Inflammatory macrophage treated with lipopolysaccharide for 4 hours (primary cell): ENCODE results near the gene GINS3.
"Not testable (repeated sequence)": the region's sequence is repeated elsewhere in the genome, so short reads cannot be mapped to it uniquely, and the experiment has no call there.

Source experiments
- DNase-seq: peaks from one replicate; pipeline ENCODE4 v3.0.0-alpha.2; 2020

The GINS3 gene

DNA sequence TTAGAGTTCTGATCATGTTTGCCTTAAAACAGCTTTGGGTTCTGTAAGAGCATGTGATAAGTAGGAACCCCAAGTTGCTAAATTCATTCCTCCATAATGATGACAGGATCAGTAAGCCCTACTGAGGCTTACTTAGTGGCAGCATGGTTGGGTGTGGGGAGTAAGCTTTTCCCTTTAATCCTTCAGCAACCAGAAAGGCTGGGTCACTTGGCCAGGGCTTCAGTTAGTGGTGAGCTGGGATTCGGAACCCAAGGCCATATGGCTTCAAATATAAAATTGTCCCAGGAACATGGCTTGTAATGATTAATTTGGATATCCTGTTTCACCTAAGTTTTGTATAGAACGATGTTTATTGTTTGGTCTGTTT, 850 bp downstream of the GINS3 start:
- DNase-seq, result peak; percentile 0

DNA sequence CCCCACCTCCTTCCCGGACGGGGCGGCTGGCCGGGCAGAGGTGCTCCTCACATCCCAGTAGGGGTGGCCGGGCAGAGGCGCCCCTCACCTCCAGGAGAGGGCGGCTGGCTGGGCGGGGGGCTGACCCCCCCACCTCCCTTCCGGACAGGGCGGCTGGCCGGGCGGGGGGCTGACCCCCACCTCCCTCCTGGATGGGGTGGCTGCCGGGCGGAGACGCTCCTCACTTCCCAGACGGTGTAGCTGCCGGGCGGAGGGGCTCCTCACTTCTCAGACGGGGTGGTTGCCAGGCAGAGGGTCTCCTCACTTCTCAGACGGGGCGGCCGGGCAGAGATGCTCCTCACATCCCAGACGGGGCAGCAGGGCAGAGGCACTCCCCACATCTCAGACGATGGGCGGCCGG, 4.6 kb downstream of the GINS3 start:
- DNase-seq, result not testable (repeated sequence)

DNA sequence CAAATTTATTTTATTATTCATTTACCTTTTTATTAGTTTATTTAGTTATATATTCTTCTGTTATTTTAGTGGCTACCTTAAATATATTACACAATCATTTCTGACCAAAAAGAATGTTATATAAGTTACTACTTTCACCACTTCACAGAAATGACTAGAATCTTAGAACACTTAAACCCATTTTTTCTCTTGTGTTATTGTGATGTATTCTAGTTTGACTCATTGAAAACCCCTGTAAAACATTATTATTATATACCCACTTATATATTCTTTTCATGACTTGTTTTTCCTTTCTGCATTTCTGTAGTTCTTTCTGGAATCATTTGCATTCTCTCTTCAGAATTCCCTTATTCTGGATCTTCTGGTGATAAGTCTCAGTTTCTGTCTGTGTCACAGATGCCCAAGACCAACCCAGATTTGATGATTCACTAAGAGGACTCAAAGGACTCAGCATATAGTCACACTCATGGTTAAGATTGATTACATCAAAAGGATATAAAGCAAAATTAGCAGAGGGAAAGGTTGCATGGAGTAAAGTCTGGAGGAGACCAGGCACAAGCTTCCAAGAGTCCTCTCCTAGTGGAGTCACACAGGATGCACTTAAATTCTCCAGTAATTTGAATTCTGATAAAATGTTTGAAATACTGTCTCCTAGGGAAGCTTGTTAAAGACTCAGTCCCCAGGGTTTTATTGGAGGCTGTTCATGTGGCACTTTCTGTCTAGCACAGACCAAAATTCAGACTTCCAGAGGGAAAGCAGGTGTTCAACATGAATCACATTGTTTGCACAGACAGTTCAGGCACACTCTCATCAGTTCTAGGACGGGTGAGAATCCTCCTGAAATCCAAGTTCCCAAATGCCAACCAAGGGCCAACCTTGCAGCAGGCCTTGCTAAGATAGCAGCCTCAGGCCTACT, 7.7 kb downstream of the GINS3 start:
- no peak for DNase-seq

DNA sequence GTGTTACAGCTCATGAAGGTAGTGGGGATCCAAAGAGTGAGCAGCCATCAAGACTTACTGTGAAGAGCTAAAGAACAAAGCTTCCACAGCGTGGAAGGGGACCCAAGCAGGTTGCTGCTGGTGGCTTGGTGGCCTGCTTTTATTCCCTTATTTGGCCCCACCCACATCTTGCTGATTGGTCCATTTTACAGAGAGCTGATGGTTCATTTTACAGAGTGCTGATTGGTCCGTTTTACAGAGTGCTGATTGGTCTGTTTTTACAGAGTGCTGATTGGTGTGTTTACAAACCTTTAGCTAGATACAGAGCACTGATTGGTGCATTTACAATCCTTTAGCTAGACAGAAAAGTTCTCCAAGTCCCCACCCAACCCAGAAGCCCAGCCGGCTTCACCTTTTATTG, 9.0 kb downstream of the GINS3 start:
- not testable (repeated sequence) for DNase-seq

DNA sequence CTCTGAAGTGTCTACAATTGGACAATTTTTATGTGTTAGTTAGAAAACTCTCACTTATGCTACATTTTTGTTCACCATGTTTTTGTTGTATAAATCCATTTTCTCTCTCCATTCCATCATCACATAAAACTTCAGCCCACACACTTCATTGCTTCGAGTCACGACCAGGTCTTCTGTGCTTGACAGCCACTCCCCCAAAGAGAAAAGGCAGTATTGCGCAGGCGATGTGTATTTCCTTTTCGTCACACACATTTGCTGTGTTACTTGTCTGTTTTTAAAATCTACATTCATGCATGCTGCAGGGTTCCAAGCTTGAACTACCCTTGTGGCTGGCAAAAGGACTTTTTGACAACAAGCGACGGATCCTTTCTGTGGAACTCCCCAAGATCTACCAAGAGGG, 10.5 kb downstream of the GINS3 start:
- no peak for DNase-seq

DNA sequence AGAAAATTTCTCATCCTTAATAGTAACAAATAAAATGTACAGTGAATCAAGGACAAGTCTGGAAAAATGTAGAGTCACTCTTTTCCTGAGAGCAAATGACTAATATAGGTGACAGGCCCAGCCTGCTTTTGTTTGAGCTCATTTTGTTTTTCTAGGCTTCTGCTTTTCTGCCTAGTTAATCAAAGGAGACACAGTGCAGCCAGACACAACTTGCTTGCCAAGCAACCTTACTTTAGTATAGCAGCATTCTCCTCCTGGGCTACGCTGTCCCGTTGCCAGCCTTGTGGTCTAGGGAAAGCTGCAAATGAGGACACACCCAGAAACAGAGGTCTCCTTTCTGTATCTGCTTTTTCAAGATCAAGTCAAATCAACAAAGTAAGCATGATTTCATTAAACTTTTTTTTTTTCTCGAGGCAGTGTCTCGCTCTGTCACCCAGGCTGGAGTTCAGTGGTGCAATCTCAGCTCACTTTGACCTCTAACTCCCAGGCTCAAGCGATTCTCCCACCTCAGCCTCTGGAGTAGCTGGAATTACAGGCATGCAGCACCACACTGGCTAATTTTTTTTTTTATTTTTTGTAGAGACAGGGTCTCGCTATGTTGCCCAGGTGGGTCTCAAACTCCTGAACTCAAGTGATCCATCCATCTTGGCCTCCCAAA, 17.2 kb downstream of the GINS3 start:
- no peak for DNase-seq

DNA sequence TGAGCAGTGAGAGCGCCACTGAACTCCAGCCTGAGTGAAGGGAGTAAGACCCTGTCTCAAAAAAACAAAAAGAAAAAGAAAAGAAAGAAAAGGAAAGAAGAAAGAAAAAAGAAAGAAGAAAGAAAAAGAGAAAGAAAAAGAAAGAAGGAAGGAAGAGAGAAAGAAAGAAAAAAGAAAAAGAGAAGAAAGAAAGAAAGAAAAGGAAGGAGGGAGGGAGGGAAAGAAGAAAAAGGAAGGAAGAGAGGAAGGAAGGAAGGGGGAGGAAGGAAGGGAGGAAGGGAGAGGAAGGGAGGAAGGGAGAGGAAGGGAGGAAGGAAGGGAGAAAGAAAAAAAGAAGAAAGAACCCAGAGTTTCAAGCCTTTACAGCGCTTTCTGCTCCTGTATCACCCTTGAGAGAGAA, 19.1 kb downstream of the GINS3 start:
- DNase-seq, result no peak

DNA sequence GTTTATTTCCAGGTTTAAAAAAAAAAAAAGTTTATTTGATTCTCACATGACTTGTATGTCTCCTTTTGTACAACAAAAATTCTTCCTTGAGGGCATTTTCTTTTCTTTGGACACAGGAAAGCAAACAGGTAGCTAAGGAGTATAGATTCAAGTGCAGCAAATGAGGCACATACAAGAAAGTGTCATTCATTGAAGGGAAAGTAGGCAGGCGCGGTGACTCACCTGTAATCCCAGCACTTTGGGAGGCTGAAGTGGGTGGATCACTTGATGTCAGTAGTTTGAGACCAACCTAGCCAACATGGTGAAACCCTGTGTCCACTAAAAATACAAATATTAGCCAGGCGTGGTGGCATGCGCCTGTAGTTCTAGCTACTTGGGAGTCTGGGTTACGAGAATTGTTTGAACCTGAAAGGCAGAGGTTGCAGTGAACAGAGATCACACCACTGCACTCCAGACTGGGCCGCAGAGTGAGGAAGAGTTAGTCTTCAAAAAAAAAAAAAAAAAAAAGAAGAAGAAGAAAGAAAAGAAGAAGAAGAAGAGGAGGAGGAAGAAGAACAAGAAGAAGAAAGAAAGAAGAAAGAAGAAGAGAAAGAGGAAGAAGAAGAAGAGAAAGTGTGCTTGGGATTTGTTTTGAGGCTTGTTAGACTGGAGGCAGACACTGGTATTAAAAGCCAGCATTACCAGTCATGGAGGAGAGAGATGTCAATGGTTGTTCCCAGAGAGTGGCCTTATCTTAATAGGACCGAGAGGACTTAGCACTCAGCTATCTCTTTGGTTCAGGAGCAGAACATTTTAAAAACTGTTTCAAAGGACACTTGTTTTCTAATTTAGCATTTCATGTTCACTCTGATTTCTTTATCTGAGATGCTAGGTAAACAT, 19.7 kb downstream of the GINS3 start:
- no peak for DNase-seq

DNA sequence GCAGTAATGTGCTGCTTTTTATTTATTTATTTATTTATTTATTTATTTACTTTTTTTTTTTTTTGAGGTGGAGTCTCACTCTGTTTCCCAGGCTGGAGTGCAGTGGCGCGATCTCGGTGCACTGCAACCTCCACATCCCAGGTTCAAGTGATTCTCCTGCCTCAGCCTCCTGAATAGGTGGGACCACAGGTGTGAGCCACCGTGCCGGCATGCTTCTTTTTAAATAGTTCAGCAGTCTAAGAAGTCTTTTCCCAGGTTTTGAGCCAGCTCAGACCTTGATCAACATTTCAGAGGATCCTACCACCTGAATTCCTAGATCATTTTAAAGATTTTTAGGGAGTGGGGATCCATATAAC, 20.3 kb downstream of the GINS3 start:
- DNase-seq, result not testable (repeated sequence)

DNA sequence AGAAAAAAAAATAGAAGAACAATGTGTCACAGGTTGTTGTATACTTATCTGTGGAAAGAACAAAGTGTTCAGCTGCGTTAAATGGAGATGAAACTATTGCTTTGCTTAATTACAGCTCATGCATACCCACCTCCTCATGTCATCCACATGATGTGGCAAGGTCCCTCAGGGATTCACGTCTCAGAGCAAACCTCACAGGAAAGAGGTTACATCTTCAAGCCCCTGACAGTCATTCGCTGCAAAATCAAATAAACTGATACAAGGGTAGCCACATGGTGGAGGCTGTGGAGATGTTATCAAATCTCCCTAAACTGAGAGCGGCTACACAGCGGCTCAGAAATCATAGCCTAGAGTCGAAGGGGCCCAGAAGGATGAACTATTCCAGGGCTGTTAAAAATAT, 21.1 kb downstream of the GINS3 start:
- no peak for DNase-seq

DNA sequence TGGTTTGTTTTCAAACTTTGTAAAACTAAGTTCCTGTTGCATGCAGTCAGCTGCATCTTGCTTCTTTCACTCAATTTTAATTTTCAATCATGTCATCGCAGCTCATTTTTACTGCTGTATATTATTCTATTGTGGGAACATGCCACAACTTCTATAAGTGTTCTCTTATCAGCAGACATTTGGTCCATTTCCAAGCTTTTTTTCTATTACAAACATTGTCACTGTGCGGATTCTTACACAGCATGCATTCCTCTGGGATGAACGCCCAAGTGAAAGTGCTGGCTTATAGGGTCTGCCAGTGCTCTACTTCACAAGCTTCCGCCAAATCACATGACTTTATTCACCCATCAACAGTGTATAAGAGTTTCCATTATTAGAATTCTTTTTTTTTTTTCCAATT, 22.7 kb downstream of the GINS3 start:
- no peak for DNase-seq

DNA sequence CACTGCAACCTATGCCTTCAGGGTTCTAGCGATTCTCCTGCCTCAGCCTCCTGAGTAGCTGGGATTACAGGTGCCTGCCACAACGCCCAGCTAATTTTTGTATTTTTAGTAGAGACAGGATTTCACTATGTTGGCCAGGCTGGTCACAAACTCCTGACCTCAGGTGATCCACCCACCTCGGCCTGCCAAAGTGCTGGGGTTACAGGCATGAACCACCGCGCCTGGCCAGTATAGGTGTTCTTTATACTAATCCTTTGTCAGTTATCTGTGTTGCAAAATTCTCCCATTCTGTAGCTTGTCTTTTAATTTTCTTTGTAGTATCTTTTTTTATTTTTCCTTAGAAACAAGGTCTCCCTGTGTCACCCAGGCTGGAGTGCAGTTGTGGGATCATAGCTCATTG, 23.7 kb downstream of the GINS3 start:
- DNase-seq, result not testable (repeated sequence)

DNA sequence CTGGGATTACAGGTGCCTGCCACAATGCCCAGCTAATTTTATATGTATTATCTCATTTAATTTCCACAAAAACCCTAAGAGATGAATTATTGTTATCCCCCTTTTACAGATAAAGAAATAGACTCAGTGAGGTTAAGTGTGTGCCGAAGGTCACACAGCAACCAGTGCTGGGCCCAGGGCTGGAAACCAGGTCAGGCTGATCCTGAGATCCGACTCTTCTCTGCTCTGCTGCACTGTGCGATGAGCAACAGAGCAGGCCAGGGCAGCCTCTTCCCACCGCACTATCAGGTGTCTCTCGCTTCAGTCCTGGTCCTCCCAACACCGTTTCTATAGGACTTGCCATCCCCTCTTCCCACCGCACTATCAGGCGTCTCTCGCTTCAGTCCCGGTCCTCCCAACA, 24.8 kb downstream of the GINS3 start:
- no peak for DNase-seq

DNA sequence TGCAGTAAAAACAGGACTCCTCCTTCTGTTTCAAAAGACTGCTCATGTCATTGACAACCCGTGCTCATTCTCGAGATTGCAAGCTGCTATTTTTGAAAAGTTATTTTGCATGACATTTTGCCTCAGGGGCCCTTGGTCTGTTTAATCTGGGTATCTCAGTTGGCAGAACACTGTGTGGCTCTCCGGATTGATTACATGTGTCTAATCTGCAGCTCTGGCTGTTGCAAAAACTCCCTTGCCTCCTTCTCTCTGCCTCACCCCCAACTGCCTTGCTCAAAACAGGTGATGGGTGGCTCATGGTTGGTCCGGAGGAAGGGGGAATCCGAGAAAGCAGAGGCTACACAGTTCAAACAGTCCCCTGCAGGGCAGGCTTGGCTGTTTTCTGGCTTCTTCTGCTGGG, 25.3 kb downstream of the GINS3 start:
- no peak for DNase-seq

DNA sequence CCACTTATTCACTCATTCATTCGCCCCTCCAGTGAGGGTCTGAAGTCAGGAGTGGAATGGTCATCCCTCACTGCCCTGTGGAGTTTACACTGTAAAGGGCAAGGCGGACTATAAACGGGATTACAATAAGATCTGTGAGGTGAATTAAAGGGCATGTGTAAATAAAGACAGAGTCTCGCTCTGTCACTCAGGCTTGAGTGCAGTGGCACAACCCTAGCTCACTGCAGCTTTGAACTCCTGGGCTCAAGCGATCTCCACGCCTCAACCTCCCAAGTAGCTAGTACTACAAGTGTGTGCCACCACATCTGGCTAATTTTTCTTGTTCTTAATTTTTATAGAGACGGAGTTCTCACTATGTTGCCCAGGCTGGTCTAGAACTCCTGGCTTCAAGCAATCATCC, 25.8 kb downstream of the GINS3 start:
- DNase-seq, result no peak

DNA sequence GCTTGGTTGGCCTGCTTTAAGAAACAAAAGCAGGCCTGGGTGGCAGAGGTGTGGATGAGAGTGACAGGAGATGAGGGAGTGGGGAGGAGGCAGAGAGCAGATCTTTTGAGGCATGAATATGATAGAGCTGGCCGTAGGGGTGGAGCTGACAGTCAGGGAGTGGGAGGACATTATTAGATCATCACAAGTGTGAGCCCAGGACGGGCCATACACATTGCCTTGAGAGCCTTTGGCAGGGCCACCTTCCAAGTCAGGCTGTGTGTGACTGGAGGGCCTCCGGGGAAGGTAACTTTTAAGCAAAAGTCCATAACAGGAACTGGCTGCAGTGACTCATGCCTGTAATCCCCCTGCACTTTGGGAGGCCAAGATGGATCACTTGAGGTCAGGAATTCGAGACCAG, 26.3 kb downstream of the GINS3 start:
- DNase-seq, result peak; percentile 30

DNA sequence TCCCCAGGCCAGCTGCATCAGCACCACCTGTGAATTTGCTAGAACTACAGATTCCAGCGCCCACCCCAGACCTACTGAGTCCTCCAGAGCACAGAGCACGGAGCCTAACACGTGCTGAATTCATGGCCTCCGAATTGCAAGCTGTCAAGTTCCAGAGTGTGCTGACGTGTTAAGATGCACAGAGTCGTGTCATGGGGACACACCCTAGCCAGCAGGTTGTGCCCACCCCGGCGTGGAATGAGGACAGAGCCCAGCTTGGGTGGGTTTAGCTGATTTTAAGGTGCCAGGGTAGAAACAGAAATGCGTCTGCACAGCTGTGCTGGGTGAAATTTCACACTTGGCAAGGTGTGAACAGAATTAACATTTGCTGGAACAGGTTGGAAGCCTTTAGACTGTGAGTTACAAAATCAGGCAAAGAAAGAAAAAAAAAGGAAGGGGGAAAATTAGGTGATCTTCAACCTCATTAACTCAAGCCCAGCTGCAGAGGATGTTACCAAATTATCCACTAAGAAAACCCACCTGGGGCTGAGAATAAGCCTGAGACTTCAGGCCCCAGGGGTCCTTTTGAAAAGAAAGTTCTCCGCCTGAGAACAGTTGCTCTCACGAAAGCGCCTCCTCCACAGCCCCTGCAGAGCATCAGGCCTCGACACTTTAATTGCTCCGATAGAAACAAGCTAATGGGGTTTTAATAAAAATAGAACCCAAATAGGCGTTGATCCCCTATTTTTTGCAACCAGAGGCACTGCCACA, 27.1 kb downstream of the GINS3 start:
- DNase-seq, result no peak

DNA sequence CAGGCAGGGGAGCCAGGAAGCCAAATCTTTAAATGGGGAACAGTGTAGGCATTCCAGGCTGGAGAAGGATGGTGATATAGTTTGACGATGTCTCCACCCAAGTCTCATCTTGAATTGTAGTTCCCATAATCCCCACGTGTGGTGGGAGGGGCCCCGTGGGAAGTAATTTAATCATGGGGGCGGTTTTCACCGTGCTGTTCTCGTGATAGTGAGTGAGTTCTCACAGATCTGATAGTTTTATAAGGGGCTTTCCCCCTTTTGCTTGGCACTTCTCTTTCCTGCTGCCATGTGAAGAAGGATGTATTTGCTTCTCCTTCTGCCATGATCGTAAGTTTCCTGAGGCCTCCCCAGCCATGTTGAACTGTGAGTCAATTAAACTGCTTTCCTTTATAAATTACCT, 28.8 kb downstream of the GINS3 start:
- DNase-seq, result peak; percentile 67

DNA sequence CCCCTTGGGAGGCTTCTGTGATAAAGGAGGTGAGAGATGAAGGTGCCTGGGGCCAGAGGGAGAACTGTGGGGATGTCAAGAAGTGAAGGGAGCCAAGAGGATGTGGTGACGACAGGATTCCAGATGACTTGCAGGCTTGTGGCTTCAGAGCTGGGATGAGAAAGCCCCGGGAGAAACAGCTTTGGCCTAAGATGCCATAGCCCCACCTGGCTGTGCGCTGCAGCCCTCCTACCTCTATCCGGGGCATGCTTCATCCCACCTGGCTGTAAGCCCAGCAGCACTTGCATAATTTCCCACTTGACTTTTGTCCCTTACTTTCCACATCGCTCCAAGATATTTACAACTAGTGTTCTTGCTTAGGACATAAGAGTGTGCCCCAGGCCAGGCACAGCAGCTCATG, 29.3 kb downstream of the GINS3 start:
- DNase-seq, result no peak

DNA sequence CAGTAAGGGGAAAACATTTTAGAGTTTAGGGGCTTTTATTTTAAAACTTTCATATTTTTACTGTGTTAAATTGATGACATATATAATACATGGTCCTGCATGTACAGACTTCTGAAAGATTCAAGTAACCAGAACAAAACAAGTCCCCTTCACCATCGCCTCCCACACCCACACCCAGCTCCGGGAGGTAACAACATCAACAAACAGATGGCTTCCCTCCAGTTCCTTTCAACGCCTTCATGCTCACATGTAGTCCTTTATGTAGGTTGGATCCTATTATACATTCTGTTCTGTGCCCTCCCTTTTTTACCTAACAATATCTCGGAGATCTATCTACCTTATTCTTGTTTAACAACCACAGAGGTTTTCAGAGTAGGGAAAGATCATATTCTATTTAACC, 30.5 kb downstream of the GINS3 start:
- DNase-seq, result no peak

DNA sequence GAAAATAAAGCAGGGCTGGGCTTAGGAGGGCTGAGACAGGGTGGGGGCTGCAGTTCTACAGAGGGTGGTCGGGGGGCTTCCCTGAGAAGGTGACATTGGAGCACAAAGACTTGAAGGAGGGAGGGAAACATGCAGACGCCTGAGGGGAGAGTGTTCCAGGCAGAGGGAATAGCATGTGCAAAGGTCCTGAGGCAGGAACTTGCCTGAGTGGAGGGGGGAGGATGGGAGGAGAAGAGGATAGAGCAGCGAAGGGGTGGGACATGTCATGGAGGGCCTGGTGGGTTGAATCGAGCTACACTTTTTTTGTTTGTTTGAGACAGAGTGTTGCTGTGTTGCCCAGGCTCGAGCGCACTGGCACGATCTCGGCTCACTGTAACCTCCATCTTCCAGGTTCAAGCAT, 33.0 kb downstream of the GINS3 start:
- no peak for DNase-seq

DNA sequence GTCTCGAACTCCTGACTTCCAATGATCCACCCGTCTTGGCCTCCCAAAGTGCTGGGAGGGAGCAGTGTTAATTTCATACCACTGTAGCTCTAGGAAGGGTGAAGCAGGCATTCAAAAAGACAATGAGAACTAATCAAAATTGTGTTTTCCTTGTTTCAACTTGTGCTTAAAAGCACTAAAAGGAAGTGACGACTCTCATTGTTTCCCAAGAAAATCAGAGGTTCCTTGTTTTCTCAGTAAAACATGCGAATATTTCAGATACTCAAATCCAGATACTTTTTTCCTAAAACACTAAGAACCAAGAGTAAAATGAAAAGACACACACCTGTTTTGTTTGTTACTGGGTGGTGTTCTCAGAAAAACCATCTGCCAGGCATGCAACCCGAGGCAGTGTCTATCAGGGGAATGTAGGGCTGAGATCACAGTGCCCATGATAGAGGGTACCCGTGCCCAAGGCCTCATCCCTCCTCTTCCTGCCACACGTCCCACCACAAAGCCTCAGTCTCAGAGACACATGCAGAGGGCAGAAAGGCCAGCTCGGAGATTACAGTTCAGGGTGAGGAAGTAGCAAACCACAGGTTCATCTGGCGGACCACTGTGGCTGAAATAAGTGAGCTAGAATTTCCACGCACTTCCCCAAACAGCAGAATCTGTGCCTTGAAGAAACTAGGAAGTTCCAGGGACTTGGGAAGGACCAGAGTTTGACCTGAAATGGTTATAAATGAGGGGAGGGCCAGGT, 33.7 kb downstream of the GINS3 start:
- DNase-seq, result peak; percentile 73
